HCT116 (cell line): ENCODE measurements around the gene CALCOCO1. TPM values are rescaled to one million over a fixed set of nuclear protein-coding genes. Genes with fewer than 3 reads are reported as not detected.

Experiments used
- ATAC-seq: fragments of 200-7000 bp; cut with Tn5 transposase; 2 replicates; pipeline ENCODE4 v1.9.1; 2020; ENCODE audit warnings: mild to moderate bottlenecking, moderate library complexity
- BruUV-seq: library from RNA; stranded (reverse); fragments of 400-500 nt; replicated peaks from 2 replicates; lab custom pipeline; 2021; lab: Mats Ljungman, UMichigan
- CTCF ChIA-PET: fragments of 300-600 bp; sonication (Branson Sonifier 250); formaldehyde crosslinking; loops from one replicate; lab custom pipeline; 2021; ENCODE audit warnings: antibody characterized with exemption; lab: Charles Lee
- POLR2A ChIA-PET: fragments of 300-600, 350-600 bp; sonication (Branson Sonifier 250); formaldehyde crosslinking; loops from one replicate; lab custom pipeline; 2021; ENCODE audit warnings: antibody characterized with exemption; lab: Charles Lee
- RAD21 ChIA-PET, 2 experiments: fragments of 300-600 bp; sonication (Branson Sonifier 250); formaldehyde crosslinking; loops; one replicate each; lab custom pipeline; 2023; ENCODE audit warnings: low total read pairs in 2 of 2; ENCODE audit not compliant: uncharacterized antibody in 2 of 2, unreplicated experiment in 2 of 2, low non-redundant PET in 1 of 2; lab: Charles Lee
- DNase-seq: peaks from one replicate; pipeline ENCODE4 v3.0.0-alpha.2; 2010; ENCODE audit warnings: low read depth, low spot score
- H2AFZ ChIP-seq: fragments of 200-600 bp; shearing (Covaris generic), sonication (generic); 2 replicates; pipeline ENCODE4 v1.6.1; 2017; ENCODE audit warnings: low read depth, mixed run types, mixed read lengths, antibody characterized with exemption, low read length; ENCODE audit not compliant: poor library complexity, severe bottlenecking
- H3K27ac ChIP-seq: 2 replicates; pipeline ENCODE4 v1.5.1; 2012; ENCODE audit warnings: low read depth, low read length
- H3K27me3 ChIP-seq: fragments of 200-600 bp; sonication (generic); 2 replicates; pipeline ENCODE4 v1.6.1; 2016; ENCODE audit warnings: mixed run types, low read length, mixed read lengths; ENCODE audit not compliant: insufficient read depth
- H3K36me3 ChIP-seq, 2 experiments: fragments of 200-500 bp in 1 of 2; fragments of 200-600 bp in 1 of 2; sonication (Bioruptor generic) in 1 of 2; sonication (generic) in 1 of 2; 2 replicates each; pipeline versions ENCODE4 v1.5.1 to v1.6.1; 2014 to 2016; ENCODE audit warnings: low read length in 2 of 2, inconsistent platforms in 1 of 2, mixed read lengths in 1 of 2, mixed run types in 1 of 2; ENCODE audit not compliant: insufficient read depth in 2 of 2, control insufficient read depth in 1 of 2
- H3K4me1 ChIP-seq, 2 experiments: fragments of 200-600 bp in 1 of 2; sonication (generic) in 1 of 2; 2 replicates each; pipeline versions ENCODE4 v1.5.1 to v1.6.1; 2012 to 2017; ENCODE audit warnings: low read length in 2 of 2, inconsistent platforms in 1 of 2, mild to moderate bottlenecking in 1 of 2, mixed read lengths in 1 of 2, mixed run types in 1 of 2, moderate library complexity in 1 of 2; ENCODE audit not compliant: insufficient read depth in 2 of 2, control insufficient read depth in 1 of 2
- H3K4me2 ChIP-seq: fragments of 200-600 bp; sonication (generic); 2 replicates; pipeline ENCODE4 v1.6.1; 2017; ENCODE audit warnings: mixed run types, low read length, mixed read lengths
- H3K4me3 ChIP-seq, 2 experiments: fragments of 200-600 bp in 1 of 2; sonication (generic) in 1 of 2; replicated peaks in 1 of 2; 2 replicates each; pipeline ENCODE4 v1.5.1; 2011 to 2016; ENCODE audit warnings: low read length in 2 of 2, control low read depth in 1 of 2, low read depth in 1 of 2, mild to moderate bottlenecking in 1 of 2, mixed read lengths in 1 of 2, mixed run types in 1 of 2
- H3K79me2 ChIP-seq: fragments of 200-600 bp; sonication (generic); 2 replicates; pipeline ENCODE4 v1.6.1; 2017; ENCODE audit warnings: mild to moderate bottlenecking, mixed run types, low read length, moderate library complexity, mixed read lengths; ENCODE audit not compliant: insufficient read depth
- H3K9ac ChIP-seq: fragments of 200-600 bp; sonication (generic); 2 replicates; pipeline ENCODE4 v1.6.1; 2016; ENCODE audit warnings: low read length, mixed read lengths
- H3K9me2 ChIP-seq: fragments of 200-600 bp; sonication (generic), shearing (Covaris generic); 2 replicates; pipeline ENCODE4 v1.6.1; 2017; ENCODE audit warnings: mixed run types, mild to moderate bottlenecking, moderate library complexity; ENCODE audit not compliant: insufficient read depth
- H3K9me3 ChIP-seq, 2 experiments: fragments of 200-500 bp in 1 of 2; fragments of 200-600 bp in 1 of 2; sonication (Bioruptor generic) in 1 of 2; sonication (generic) in 1 of 2; 2 replicates each; pipeline ENCODE4 v1.6.1; 2014 to 2017; ENCODE audit warnings: low read length in 2 of 2, mixed read lengths in 2 of 2, inconsistent platforms in 1 of 2, low read depth in 1 of 2, mild to moderate bottlenecking in 1 of 2, mixed run types in 1 of 2, moderate library complexity in 1 of 2; ENCODE audit not compliant: control insufficient read depth in 1 of 2, insufficient read depth in 1 of 2
- H4K20me1 ChIP-seq: fragments of 200-600 bp; sonication (generic), shearing (Covaris generic); 2 replicates; pipeline ENCODE4 v1.6.1; 2017; ENCODE audit warnings: mixed run types, mild to moderate bottlenecking, moderate library complexity; ENCODE audit not compliant: insufficient read depth
- ATF3 ChIP-seq: IDR thresholded peaks from 2 replicates; pipeline ENCODE4 v1.6.1; 2012
- CBX3 ChIP-seq: IDR thresholded peaks from 2 replicates; pipeline ENCODE4 v1.6.1; 2012; ENCODE audit warnings: low read depth
- CEBPB ChIP-seq: IDR thresholded peaks from 2 replicates; pipeline ENCODE4 v1.6.1; 2012; ENCODE audit warnings: low read depth
- CTCF ChIP-seq, 3 experiments: fragments of 200-600 bp in 1 of 3; sonication (generic) in 1 of 3; IDR thresholded peaks in 2 of 3; conservative IDR thresholded peaks in 1 of 3; 2 replicates each; pipeline ENCODE4 v1.5.1; 2012 to 2017; ENCODE audit warnings: low read depth in 2 of 3, low read length in 2 of 3, antibody characterized with exemption in 1 of 3, borderline replicate concordance in 1 of 3, control low read depth in 1 of 3, mild to moderate bottlenecking in 1 of 3, mixed read lengths in 1 of 3, mixed run types in 1 of 3, moderate library complexity in 1 of 3; ENCODE audit not compliant: insufficient read depth in 1 of 3
- EGR1 ChIP-seq: IDR thresholded peaks from 2 replicates; pipeline ENCODE4 v1.6.1; 2012; ENCODE audit warnings: low read depth
- EZH2phosphoT487 ChIP-seq: fragments of 200-600 bp; IDR thresholded peaks from 2 replicates; pipeline ENCODE4 v1.6.1; 2018; ENCODE audit warnings: antibody characterized with exemption, borderline replicate concordance
- JUND ChIP-seq: IDR thresholded peaks from 2 replicates; pipeline ENCODE4 v1.6.1; 2012
- POLR2A ChIP-seq: IDR thresholded peaks from 2 replicates; pipeline ENCODE4 v1.7.0; 2011; ENCODE audit warnings: borderline replicate concordance; ENCODE audit not compliant: insufficient read depth, insufficient read length; ENCODE audit errors: extremely low read depth
- RAD21 ChIP-seq: IDR thresholded peaks from 2 replicates; pipeline ENCODE4 v1.6.1; 2012; ENCODE audit warnings: low read depth, mild to moderate bottlenecking
- REST ChIP-seq: IDR thresholded peaks from 2 replicates; pipeline ENCODE4 v1.6.1; 2012; ENCODE audit warnings: low read depth
- SIN3A ChIP-seq: IDR thresholded peaks from 2 replicates; pipeline ENCODE4 v1.6.1; 2012; ENCODE audit warnings: low read depth
- SP1 ChIP-seq: IDR thresholded peaks from 2 replicates; pipeline ENCODE4 v1.6.1; 2012; ENCODE audit warnings: low read depth
- TCF7L2 ChIP-seq: IDR thresholded peaks from 2 replicates; pipeline ENCODE4 v1.7.0; 2011; ENCODE audit warnings: borderline replicate concordance, inconsistent platforms; ENCODE audit not compliant: insufficient read depth, insufficient read length; ENCODE audit errors: extremely low read depth
- ZFX ChIP-seq: fragments of 450-650 bp; IDR thresholded peaks from 2 replicates; pipeline ENCODE4 v1.6.1; 2017
- intact Hi-C: fragments of 100-400 bp; cut with micrococcal nuclease; formaldehyde crosslinking; loops from 2 replicates; pipeline ENCODE4 v1.10.0; 2022
- total RNA-seq: library from RNA; stranded (reverse); gene quantifications from one replicate; pipeline ENCODE4 v1.2.1, GENCODE V29; 2021; ENCODE audit not compliant: unreplicated experiment
- TF ChIP-seq, protein P1 (sequence below): IDR thresholded peaks from 2 replicates; pipeline ENCODE4 v1.6.1; 2012

CALCOCO1 gene
- total RNA-seq, 1 experiment from 2014 or later = 42.6 TPM

GRCh38 chr12:53744130-53744441, 16.8 kb upstream of the CALCOCO1 start (continued):
- TF ChIP-seq CTCF (IDR thresholded peaks at IDR 0.05 in 2 of 3, conservative IDR thresholded peaks at IDR 0.05 in 1 of 3; ENCODE audit: borderline replicate concordance in 1 of 3, insufficient read depth in 1 of 3, low read depth in 2 of 3, low read length in 2 of 3) (no peak), CBX3 (no peak), ZFX (no peak)

DNA sequence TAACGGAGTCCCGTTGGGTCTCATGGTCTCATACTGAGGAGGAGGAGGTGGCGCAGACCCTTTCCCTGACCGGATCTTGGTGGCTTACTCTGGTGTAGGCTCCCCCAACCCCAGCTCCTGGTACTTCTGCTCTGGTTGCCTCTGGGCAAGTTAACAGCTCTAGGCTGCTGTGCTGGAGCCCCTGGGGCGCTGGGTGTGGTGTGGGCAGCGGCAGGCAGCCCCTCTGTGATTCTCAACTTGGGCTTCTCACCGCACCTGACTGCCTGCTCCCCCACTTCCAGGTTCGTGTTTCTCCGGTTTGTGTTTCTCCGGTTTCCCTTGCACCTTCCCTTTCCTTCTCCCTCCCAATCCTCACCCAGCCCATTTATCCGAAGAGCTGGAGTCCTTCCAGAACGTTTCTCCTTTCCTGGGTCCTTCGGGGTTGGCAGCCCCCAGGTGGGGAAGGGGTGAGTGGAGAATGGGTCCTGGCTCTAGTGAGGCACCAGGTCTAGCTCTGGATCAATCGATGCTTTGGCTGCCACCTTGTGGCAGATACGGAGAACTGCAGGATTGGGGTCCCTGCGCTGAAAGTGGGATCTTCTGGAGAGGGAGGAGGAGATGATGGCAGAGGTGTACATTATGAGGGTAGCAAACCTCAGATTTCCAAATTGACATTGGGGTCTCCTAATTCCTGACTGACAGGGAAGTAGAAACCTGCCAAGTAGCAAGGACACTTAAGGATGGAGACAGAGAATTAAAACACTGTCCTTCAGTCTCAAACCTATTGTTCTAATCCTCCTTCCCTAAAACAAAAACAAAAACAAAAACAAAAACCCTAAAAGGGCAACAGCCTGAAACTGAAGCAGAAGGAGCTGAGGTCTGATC, 16.2 kb upstream of the CALCOCO1 start:
- Histone ChIP-seq H3K79me2 (no peaks in the 10 kb centered on the region), H2AFZ (peak overlapping the region; percentile 52), H3K9me2 (no peaks in the 10 kb centered on the region), H4K20me1 (no peaks in the 10 kb centered on the region), H3K4me1 (peaks cover 2 to 14% of the 10 kb centered on the region in 2 experiments; a peak in 3 of 4 replicates), H3K9me3 (no peaks in the 10 kb centered on the region), H3K4me3 (no peak overlapping the region), H3K27ac (no peak overlapping the region), H3K9ac (no peak overlapping the region), H3K27me3 (no peaks in the 10 kb centered on the region), H3K4me2 (no peak overlapping the region), H3K36me3 (no peaks in the 10 kb centered on the region)
- DNase-seq (no peak), ATAC-seq (peak; percentile 71)
- POLR2A ChIA-PET = interaction anchor here (0.9 to 1.0 kb wide), 2 partner anchors 41 to 235 kb away, joined by 3 to 5 read pairs; no protein-coding TSS in a partner anchor
- intact Hi-C loops = no loop called here
- no TSS peak for BruUV-seq
- CTCF ChIA-PET = interaction anchor here (0.6 to 6.2 kb wide), 21 partner anchors 9 to 257 kb away, joined by 3 to 146 read pairs (median 4); partner anchors contain the start of genes CALCOCO1, HOXC9 and TARBP2
- RAD21 ChIA-PET = interaction anchor here (0.7 to 1.8 kb wide), 4 partner anchors 41 to 43 kb away, joined by 3 to 8 read pairs (median 4); no protein-coding TSS in a partner anchor
- TF ChIP-seq CEBPB (no peak), ATF3 (no peak), POLR2A (no peak), EZH2phosphoT487 (no peak), REST (no peak), CTCF (IDR thresholded peaks at IDR 0.05 in 2 of 3, conservative IDR thresholded peaks at IDR 0.05 in 1 of 3; ENCODE audit: borderline replicate concordance in 1 of 3, insufficient read depth in 1 of 3, low read depth in 2 of 3, low read length in 2 of 3) (peak; percentile 88 to 91 (median 88)), SP1 (no peak), JUND (no peak), CBX3 (no peak), TCF7L2 (no peak), SIN3A (no peak), RAD21 (peak; percentile 79), EGR1 (no peak)
- TF ChIP-seq, protein P1, sequence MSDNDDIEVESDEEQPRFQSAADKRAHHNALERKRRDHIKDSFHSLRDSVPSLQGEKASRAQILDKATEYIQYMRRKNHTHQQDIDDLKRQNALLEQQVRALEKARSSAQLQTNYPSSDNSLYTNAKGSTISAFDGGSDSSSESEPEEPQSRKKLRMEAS = no peak
